Measurements from ENCODE around the gene DBN1. TPM values are rescaled to one million over a fixed set of nuclear protein-coding genes. Genes with fewer than 3 reads are reported as not detected.

The DBN1 gene
- total and polyA plus RNA-seq, 9 of the 15 experiments (the other 6 are each of a cell fraction or from before 2014, with no cell fraction given), result 0.25 to 87.2 (median 27.9) TPM

DNA sequence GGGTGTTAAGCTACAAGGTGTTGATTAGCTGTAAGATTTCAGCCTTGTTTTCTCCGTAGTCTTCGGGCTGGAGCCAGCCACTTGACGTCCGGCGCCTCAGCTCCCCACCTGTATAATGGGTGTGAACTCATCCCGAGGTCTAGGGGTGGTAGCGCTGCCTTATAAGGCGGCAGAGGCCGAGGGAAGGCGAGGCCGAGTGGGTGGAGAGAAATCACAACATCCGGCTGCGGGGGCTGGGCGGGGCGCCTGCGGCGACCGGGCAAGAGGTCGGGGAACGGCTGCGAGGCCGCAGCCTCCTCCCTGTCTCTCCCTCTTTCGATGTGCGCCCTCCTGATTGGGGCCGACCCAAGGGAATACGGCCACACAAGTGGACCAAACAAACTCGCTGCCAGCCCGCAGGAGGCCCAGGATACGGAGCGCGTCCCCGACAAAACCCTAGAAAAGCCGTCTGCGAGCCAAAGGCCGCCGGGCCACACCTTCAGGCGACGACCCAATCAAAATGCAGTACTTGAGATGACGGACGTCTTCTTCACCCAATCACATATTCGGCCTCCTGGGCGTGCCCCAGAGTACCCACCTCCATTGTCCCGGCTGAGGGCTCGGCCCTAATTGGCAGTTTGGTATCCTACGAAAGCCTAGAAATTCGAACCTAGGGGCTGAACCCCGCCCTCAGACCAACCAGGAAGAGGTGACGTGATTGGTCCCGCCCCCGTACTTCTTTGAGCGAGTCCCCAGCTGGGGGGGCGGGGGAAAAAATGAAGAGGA, 47.5 kb downstream of the DBN1 start (continued):
- TF ChIP-seq, protein P1, sequence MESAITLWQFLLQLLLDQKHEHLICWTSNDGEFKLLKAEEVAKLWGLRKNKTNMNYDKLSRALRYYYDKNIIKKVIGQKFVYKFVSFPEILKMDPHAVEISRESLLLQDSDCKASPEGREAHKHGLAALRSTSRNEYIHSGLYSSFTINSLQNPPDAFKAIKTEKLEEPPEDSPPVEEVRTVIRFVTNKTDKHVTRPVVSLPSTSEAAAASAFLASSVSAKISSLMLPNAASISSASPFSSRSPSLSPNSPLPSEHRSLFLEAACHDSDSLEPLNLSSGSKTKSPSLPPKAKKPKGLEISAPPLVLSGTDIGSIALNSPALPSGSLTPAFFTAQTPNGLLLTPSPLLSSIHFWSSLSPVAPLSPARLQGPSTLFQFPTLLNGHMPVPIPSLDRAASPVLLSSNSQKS (CRISPR knock-in tag; IDR thresholded peaks at IDR 0.05), result no peak
- TF ChIP-seq ZNF121 (CRISPR knock-in tag; conservative IDR thresholded peaks at IDR 0.05) (no peak), TBP (optimal IDR thresholded peaks at IDR 0.05; ENCODE audit: low read depth, low read length) (peak; percentile 73), EWSR1 (IDR thresholded peaks at IDR 0.05; ENCODE audit: borderline replicate concordance, low read depth, partially characterized antibody) (no peak), ETS2 (tag; IDR thresholded peaks at IDR 0.05; ENCODE audit: borderline replicate concordance, poor library complexity, severe bottlenecking) (no peak), XRCC4 (IDR thresholded peaks at IDR 0.05; ENCODE audit: extremely low read depth, insufficient read depth, insufficient read length) (no peak), ZNF75A (CRISPR knock-in tag; IDR thresholded peaks at IDR 0.05) (no peak), SIN3A (IDR thresholded peaks at IDR 0.05; ENCODE audit: borderline replicate concordance in 2 of 2, control insufficient read depth in 1 of 2, low read depth in 2 of 2, low read length in 2 of 2) (peak in 1 of 2 experiments; percentile 56; a peak in 2 of 4 replicates), CTBP1 (IDR thresholded peaks at IDR 0.05; ENCODE audit: borderline replicate concordance) (peak; percentile 69), RUNX1 (IDR thresholded peaks at IDR 0.05; ENCODE audit: low read depth) (no peak), FOXP1 (CRISPR knock-in tag; IDR thresholded peaks at IDR 0.05) (peak; percentile 62; the same call in 1 of the 2 replicates), JUNB (CRISPR knock-in tag; conservative IDR thresholded peaks at IDR 0.05) (no peak)
- TF ChIP-seq, protein P2, sequence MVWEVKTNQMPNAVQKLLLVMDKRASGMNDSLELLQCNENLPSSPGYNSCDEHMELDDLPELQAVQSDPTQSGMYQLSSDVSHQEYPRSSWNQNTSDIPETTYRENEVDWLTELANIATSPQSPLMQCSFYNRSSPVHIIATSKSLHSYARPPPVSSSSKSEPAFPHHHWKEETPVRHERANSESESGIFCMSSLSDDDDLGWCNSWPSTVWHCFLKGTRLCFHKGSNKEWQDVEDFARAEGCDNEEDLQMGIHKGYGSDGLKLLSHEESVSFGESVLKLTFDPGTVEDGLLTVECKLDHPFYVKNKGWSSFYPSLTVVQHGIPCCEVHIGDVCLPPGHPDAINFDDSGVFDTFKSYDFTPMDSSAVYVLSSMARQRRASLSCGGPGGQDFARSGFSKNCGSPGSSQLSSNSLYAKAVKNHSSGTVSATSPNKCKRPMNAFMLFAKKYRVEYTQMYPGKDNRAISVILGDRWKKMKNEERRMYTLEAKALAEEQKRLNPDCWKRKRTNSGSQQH (CRISPR knock-in tag; IDR thresholded peaks at IDR 0.05), result no peak
- TF ChIP-seq, protein P3, sequence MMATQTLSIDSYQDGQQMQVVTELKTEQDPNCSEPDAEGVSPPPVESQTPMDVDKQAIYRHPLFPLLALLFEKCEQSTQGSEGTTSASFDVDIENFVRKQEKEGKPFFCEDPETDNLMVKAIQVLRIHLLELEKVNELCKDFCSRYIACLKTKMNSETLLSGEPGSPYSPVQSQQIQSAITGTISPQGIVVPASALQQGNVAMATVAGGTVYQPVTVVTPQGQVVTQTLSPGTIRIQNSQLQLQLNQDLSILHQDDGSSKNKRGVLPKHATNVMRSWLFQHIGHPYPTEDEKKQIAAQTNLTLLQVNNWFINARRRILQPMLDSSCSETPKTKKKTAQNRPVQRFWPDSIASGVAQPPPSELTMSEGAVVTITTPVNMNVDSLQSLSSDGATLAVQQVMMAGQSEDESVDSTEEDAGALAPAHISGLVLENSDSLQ (IDR thresholded peaks at IDR 0.05), result peak; percentile 99
- TF ChIP-seq, protein P4, sequence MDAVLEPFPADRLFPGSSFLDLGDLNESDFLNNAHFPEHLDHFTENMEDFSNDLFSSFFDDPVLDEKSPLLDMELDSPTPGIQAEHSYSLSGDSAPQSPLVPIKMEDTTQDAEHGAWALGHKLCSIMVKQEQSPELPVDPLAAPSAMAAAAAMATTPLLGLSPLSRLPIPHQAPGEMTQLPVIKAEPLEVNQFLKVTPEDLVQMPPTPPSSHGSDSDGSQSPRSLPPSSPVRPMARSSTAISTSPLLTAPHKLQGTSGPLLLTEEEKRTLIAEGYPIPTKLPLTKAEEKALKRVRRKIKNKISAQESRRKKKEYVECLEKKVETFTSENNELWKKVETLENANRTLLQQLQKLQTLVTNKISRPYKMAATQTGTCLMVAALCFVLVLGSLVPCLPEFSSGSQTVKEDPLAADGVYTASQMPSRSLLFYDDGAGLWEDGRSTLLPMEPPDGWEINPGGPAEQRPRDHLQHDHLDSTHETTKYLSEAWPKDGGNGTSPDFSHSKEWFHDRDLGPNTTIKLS (IDR thresholded peaks at IDR 0.05; ENCODE audit: borderline replicate concordance, low read depth), result peak; percentile 16; the same call in 1 of the 2 replicates

Measured in K562 (cell line).